HG03025 (cell line): Measurements from ENCODE around the gene TNIK.

Source experiments
- ATAC-seq: cut with Tn5 transposase; IDR thresholded peaks from one replicate; pipeline ENCODE4 v1.9.1; 2021; ENCODE audit warnings: mild to moderate bottlenecking, moderate library complexity; ENCODE audit not compliant: unreplicated experiment, low FRiP score

The TNIK gene

DNA sequence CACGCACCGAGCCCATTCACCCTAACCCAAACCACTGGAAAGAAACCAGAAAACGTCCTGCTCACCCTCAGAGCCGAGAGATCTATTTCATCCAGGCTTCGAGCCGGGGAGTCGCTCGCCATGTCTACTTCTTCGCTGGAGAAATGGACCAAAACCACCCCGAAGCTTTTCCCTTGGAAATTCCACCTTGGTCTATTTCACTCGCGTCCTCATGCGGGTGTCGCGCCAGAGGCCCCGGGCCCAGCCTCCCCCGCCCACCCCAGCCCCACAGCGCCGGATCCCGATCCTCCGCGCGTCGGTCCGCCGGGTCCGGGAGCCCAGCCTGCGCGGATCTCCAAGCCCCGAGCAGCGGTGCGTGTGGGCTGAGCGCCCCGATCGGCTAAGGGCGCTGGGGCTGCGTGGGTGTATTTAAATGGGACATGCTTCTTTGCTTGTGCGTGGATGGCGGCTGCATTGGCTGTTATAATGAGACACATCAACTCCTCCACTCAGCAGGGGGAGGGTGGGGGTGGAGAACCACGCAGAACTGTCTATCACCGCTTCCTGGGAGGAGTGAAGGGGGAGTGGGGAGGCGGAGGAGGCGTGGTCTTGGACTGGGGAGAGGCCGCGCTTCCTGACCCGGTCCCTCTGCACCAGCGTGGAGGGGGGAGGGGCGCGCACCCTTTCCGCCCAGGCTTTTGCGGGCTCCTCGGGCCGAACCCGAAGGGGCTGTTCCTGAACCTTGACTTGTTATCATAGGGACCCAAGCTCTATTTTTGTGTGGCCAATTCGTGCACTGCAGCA lies at the start of gene TNIK:
Gene TNIK (minus strand): TSS at position 464 of the 783 bp plus-strand sequence. CDS start 342 bp downstream, at position 122.
- peak; percentile 82 for ATAC-seq

DNA sequence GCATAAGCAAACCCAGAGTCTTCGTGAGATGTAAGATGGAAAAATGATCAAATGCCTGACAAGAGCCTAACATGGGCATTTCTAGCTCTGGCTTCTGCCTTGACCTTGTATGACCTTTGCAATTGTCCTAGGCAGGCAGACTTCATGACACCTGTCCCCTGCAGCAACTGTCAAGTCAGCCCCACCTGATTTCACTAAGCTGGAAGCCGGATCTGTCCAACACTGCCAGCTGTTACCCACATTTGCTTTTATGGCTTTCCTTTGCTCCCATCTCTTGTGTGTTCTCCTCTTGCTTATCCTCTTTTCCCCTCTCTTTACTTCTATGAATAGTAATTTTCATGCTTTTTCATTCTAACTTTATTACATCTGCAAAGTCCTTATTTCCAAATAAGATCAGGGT lies 48.5 kb upstream of the TNIK start:
- ATAC-seq, result no peak

DNA sequence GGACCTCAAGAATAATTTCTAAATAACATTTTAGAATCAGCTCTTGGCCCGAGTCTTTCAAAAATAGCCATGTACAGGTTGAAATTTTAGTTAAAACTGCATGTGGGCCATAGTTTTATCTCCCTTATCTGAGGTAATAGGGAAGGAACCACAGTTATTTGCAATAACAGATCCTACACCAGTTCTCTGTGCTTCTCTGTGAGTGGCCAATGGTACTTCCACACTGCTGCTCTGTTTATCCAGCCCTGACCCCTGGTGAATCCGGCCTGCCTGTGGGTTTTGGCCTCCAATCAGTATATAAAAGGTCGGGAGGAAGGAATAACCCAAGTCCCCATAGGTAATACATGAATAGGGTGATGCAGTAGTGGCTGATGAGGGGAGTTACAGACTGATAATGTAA lies 48.0 kb upstream of the TNIK start:
- no peak for ATAC-seq

DNA sequence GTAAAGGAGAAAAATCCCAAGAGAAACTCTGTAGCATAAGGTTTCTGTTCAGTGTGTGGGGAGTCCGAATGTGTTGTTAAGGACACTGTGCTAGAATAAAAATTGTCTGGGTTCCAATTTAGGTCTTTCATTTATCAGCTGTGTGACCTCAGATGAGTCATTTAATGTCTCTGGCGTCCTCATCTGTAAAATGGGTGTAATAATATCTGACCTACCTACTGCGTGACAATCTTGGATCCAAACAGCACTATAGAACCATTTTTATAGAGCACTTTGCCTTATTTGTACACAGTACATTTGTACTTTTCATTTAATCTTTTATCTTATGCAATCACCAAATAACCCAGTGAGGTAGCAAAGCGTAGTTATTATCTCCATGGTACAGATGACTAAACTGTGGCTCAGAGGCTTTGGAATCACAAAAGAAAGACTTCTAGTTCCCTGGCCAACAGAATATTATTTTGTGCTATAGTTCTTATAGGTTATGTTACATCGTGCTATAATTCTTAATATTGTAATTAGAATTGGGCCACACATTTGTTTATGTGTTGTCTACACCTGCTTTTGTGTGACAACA lies 46.6 kb upstream of the TNIK start:
- ATAC-seq, result no peak

DNA sequence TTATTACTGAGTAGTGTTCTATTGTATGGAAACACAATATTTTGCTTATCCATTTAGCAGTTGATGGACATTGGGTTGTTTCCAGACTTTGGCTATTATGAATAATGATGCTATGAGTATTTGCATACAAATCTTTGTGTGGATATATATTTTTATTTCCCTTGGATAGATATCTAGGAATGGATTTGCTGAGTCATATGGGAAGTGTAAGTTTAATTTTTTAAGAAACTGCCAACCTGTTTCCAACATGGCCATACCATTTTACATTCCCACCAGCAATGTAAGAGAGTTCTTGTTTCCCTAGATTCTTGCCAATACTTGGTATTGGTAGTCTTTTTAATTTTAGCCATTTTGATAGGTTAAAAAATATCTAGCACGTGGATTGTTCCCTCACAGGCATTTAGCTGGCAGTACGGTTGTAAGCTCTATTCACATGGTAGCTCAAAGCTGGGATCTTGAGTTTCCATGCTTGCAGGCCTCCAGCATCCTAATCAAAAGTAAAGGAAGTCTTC lies 45.7 kb upstream of the TNIK start:
- ATAC-seq, result no peak

DNA sequence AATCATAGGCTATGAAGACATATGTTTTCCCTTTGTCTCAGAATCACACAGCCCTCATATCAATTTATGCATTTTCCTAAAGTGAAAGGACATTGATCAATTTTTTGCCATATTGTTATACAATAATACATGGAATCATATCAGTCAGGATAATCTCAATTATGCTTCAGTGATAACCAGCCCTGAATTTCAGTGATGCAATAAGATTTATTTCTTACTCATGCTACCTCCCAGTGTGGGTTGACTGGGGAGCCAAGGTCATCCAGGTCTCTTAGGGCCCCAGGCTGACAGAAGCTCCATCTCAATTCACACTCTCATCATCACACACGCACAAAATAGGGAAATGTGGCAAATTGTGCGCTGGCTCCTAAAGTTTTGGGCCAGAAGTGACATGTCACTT lies 44.2 kb upstream of the TNIK start:
- no peak for ATAC-seq

DNA sequence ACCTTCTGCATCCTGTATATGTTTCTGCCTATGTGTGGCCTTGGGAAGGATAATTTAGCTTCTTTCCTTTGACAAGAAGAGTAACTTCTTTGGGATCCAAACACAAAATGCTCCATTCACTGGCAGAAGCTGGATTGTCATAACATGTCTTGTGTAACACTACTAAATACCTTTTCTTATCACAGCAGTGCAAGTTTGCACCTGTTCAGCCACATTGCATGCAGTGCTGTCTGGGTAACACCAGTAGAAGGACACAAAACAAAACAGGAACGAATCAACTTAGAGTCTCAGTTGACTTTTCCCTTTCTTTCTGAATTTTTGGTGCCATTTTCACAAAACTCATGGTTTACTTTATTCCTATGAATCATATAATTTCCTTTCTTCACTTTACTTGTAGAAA lies 43.6 kb upstream of the TNIK start:
- no peak for ATAC-seq

DNA sequence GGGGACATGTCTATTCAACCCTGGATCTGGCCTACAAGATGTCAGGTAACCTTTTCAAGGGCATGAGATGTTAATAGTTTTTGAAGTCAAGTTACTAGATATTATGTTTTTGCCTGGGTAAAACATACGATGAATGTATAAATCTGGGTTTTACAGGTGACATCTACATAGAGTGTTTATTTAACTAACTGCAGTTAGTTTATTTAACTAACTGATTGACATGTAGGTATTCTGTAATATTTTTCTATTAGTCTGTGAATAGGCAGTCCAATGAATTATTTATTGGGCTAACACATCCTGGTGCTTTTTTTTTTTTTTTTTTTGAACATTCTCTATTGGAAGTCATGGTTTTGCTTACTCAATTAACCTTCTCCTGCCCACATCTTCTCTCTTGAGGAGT lies 38.7 kb upstream of the TNIK start:
- ATAC-seq, result no peak

DNA sequence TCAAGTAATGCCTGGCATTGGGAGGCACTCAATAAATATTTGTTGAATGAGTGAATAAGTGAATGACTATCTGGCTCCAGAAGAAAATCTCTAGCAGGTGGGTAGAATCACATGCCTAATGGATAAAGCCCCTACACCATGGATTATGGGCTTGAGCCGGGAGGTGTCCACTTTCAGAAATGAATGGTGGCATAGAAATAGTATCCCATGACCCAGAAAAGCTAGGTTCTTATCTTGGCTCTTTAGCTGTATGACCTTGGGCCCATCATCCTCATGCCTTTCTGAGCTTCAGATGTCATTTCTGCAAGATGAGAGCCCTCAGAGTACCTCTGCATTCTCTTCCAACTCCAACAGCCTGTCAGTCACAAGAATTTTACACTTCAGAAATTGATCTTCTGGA lies 37.3 kb upstream of the TNIK start:
- no peak for ATAC-seq

DNA sequence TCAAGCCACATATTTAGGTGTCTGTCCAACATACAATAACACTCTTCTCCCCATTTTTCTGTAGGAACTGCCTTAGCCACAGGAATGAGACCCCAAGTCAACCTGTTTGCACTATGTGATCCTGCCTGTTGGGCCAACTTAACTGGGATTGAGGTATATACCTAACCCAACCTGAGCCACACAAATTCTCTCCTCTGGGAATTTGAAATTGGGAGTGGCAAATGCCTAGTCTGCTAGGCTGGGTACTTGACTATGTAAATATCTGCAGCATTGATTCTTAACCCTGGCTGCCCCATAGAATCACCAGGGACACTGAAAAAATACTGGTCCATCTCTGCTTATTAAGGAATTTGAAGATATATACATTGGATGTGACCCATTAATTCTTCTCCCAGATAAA lies 35.2 kb upstream of the TNIK start:
- ATAC-seq, result no peak

DNA sequence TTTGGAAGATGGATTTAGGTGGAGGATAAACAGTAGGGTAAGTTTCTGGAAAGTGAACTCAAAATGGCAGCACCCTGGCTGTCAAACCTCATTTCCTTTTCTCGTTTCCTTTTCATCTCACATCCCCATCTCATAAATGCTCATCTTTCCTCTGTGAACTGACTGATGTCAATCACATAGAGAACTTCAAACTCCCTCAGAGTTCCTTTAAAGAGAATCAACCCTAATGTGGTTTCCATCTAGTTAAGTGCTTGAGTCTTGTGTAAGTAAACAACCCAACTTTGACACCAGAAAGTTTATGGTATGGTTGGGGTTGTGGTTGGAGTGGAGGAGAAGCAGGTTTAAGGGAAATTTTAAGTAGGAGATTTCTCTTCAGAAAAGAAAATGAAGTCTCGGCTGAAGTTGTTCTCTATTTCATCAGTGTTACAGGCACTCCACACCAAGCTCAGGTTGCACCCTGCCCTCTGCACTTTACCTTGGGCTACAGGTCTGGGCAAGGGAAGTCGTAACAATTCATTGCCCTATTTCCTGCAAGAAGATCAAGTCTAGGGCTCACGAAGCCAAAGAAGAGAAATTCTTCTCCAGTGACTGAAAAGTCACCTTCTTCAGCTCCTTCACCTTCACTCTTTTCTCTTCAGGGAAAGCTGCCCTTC lies 34.4 kb upstream of the TNIK start:
- no peak for ATAC-seq

DNA sequence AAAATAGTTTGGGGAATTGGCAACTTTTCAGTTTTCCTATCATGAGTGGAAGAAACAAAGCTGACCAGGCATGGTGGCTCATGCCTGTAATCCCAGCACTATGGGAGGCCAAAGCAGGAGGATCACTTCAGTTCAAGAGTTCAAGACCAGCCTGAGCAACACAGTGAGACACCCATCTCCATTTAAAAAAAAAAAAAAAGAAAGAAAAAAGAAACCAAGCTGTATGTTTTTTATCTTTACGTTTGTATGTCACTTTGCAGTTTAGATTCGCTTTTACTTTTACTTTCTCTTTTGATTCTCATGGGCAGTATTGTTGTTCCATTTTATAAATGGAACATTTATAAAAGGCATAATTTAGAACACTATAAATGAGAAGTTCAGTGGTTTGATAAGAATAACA lies 31.2 kb upstream of the TNIK start:
- ATAC-seq, result no peak

DNA sequence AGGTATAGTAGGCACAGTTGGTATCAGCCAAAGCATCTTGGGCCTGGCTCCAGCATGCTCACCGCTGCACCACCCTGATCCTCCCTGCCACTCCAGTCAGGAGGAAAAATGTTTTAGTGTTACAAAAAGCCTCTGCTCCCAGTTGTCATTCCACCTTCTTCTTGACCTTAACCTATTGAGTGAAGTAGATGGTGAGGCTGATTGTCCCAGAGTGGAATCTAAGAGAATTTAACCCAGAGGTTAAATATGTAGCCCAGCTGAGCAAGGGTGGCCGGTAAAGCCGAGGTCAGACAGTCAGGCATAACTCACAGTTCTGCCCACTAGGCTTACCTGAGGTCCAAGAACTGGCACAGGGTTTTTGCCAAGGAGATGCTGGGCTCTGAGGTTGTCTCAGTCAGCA lies 30.7 kb upstream of the TNIK start:
- ATAC-seq, result no peak

DNA sequence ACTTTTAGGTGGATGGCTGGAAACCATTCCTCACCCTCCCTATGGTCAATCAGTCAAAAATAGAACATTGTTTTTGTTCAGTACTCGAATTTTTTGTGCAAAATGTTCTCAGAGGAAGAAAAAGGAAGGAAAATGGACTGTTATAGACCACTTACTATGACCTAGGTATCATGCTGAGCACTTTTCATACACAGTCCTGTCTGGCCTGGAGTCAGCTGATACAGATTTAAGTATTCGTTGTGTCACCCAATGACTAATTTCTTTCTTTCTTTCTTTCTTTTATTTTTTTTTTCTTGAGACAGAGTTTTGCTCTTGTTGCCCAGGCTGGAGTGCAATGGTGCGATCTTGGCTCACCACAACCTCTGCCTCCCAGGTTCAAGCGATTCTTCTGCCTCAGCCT lies 29.1 kb upstream of the TNIK start:
- ATAC-seq, result no peak

DNA sequence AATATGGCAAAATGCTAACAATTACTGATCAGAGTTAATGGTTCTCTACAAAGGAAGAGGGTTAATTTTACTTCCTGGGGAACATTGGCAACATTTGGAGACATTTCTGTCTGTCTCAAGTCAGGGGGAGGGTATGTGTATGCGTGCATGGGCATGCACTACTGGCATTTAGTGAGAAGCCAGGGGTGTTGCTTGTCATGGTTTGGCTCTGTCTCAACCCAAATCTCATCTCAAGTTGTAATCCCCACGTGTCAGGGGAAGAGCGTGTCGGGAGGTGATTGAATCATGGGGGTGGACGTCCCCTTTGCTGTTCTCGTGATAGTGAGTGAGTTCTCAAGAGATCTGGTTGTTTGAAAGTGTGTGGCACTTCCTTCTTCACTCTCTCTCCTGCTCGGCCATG lies 28.3 kb upstream of the TNIK start:
- ATAC-seq, result no peak

DNA sequence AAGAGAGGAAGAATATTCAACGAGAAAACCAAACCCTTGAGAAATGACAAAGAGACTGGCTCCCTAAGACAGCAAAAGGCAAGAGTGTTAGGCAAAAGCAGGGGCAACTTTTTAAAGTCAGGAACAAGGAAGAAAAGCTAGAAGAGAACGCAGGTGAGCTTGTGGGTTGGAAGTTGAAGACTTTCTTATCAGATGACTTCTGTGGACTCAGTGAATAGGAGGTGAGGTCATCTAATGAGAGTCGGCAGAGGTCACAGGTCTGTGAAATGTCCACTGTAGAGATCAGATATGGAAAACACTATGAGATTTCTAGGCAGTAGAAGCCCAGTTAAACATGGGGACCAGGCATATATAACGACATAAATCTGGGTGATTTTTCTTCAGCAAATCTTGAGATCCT lies 27.2 kb upstream of the TNIK start:
- ATAC-seq, result no peak

DNA sequence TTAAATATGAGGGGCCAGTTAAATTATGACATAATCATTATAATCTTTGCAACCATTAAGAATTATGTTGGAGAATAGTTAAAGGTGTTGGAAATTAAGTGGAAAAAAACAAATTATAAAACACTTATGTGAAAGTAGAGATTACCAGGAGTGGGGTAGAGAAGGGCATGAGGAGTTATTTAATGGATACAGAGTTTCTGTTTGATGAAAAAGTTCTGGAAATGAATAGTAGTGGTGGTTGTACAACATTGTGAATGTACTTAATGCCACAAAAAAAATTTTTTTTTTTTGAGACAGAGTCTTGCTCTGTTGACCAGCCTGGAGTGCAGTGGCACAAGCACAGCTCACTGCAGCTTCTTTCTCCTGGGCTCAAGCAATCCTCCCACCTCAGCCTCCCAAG lies 25.1 kb upstream of the TNIK start:
- no peak for ATAC-seq

DNA sequence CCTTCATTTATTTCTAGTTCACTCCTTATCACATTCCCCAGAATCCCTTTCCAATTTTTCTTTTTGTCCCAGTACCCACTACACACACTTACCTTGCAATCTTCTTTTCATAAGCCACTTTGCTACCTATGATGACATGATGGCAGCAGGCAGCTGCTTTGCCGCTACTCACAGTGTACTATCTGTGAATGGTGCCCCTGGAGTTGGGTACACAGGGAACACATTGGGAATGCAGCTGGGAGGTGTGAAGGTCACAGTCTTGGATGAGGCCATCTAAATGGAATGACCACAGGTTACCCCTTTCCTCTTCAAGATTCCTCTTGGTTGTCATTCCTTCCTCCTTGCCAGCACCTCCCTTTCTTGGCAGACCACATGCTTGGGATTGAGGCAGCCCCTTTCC lies 20.8 kb upstream of the TNIK start:
- no peak for ATAC-seq

DNA sequence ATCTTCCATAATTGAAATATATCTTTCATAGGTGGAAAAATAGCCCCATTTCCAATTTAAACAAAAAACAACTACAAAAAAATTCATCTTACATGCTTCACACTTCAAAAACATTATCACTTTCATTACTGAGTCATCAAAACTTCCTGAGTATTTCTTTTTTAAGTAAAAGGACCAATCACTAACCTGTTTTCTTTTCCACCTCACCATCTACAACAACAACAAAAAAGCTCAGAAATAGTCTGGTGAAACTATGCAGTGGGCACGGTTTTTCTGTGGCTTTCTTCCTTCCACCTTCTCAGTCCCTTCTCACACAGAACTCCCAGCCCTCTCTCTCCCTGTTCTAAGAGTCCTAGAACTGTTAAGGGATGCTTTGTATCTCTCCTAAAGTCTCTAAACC lies 20.3 kb upstream of the TNIK start:
- peak; percentile 57 for ATAC-seq

DNA sequence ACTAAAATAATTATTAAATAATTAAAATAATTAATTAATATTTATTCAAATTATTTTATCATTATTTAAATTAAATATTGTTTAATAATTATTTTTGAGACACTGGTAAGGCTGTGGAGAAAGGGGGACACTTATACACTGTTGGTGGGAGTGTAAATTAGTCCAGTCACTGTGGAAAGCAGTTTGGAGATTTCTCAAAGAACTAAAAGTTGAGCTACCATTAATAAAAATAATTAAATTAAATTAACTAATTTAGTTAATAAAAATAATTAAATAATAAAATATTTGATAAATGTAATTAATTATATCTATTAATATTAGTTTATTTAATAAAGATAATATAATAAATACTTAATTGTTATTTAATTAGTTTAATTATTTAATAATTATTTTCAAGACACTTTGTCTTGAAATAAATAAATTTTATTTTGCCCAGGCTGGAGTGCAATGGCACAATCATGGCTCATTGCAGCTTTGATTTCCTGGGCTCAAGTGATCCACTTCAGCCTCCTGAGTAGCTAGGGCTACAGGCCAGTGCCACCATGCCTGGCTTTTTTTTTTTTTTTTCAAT lies 16.4 kb upstream of the TNIK start:
- no peak for ATAC-seq

DNA sequence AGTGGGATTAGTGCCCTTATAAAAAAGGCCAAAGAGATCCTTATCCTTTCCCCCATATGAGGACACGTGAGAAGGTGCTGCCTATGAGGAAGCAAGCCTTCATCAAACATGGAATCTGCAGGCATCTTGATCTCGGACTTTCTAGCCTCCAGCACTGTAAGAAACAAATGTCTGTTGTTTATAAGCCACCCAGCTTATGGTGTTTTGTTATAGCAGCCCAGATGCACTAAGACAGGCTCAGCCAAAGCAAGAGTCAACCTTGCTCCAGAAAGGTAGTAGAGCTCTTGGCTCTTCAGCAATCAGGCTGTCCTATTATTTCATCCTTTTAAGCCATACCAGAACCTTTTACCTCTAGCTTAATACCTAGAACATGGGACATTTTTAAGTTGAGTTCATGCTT lies 12.3 kb upstream of the TNIK start:
- no peak for ATAC-seq
